GM12872 (cell line): Measurements from ENCODE around the gene IGF1R.

Source experiments
- TF ChIP-seq, protein P1 (sequence below): IDR thresholded peaks from 3 replicates; pipeline ENCODE4 v1.5.1; 2011; ENCODE audit warnings: low read depth, mild to moderate bottlenecking, low read length, moderate library complexity; ENCODE audit not compliant: insufficient read depth

IGF1R gene

DNA sequence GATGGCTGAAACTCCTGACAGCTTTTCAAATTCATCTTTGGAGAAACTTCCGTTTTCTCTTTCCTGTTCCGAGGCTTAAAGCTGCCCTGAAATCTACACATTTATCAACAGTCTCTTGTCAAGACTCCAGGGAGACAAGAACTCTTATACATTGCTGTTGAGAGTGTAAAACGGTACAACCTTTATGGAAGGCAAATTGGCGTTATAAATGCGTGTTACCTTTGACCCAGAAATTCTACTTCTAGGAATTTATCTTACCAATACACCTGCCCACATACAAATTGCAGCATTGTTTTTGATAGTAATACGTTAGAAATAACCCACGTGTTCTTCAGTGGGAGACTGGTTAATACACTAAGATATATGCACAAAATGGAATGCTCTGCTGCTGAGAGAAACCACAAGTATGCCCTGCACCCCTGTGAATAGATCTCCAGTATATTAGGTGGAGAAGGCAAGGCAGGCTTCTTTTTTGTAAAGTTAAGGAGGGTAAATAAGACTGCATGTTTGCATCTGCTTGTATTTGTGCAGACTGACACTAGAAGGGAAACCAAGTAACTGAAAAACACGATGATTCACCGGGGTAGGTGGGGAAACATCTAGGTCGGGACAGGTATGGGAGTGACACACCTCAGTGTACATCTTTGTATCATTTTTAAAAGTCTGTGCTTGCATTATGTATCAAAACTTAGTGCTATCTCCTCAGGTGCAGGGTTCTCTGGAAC is 97.5 kb downstream of the IGF1R start:
- TF ChIP-seq, protein P1, sequence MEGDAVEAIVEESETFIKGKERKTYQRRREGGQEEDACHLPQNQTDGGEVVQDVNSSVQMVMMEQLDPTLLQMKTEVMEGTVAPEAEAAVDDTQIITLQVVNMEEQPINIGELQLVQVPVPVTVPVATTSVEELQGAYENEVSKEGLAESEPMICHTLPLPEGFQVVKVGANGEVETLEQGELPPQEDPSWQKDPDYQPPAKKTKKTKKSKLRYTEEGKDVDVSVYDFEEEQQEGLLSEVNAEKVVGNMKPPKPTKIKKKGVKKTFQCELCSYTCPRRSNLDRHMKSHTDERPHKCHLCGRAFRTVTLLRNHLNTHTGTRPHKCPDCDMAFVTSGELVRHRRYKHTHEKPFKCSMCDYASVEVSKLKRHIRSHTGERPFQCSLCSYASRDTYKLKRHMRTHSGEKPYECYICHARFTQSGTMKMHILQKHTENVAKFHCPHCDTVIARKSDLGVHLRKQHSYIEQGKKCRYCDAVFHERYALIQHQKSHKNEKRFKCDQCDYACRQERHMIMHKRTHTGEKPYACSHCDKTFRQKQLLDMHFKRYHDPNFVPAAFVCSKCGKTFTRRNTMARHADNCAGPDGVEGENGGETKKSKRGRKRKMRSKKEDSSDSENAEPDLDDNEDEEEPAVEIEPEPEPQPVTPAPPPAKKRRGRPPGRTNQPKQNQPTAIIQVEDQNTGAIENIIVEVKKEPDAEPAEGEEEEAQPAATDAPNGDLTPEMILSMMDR = no peak

DNA sequence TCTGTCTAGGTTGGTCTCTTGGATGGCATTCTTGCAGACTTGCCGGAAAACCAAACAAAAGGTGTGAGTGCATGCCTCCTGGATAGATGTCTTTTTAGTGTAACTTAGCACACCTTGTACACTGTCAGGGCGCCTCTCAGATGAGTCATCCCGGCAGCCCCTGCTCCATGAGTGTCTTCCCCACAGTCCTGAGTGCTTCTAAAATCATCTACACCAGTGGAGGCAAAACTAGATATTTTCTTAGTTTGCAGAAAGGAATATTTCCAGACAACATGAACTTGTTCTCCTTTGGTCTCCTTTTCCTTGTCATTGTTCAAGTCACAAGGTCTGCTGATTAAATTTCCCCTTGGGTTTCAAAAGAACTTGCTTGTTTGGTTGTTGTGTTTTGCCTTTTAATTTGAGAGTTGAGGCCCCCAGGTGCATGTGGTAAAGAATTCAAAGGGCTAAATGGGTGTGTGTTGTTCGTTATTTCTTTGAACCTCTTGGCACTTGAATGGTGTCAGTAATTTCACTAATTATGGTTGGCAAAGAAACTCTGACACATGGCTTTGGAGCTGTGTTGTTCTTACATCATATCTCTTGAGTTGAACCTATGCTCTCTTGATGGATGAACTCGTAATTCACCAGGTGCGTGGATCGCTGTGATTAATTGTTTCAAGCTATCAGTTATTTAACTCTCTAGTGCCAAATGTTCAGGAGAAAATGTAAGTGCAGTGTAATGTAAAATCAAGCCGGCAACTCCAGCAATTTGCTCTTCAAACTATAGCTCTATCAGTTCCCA is 98.2 kb downstream of the IGF1R start:
- TF ChIP-seq, protein P1 = no peak

DNA sequence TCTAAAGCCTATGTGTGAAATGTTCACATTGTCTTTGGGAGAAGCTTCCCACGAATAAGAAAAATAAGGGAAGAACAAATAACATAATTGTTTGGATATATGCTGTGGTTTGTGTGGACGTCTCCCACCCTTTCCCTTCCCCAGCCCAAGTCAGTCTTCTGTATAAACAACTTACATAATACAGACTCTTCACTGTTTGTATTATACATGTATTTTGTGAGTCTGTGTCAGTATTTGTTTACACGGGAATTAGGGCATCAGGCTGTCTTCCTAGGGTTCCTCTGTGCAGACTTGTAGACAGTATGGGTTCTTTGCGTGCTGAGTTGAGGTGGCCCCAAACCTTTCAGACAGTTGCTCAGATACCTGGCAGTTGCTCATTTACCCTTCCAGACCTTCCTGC is 103.4 kb downstream of the IGF1R start:
- TF ChIP-seq, protein P1 = no peak

DNA sequence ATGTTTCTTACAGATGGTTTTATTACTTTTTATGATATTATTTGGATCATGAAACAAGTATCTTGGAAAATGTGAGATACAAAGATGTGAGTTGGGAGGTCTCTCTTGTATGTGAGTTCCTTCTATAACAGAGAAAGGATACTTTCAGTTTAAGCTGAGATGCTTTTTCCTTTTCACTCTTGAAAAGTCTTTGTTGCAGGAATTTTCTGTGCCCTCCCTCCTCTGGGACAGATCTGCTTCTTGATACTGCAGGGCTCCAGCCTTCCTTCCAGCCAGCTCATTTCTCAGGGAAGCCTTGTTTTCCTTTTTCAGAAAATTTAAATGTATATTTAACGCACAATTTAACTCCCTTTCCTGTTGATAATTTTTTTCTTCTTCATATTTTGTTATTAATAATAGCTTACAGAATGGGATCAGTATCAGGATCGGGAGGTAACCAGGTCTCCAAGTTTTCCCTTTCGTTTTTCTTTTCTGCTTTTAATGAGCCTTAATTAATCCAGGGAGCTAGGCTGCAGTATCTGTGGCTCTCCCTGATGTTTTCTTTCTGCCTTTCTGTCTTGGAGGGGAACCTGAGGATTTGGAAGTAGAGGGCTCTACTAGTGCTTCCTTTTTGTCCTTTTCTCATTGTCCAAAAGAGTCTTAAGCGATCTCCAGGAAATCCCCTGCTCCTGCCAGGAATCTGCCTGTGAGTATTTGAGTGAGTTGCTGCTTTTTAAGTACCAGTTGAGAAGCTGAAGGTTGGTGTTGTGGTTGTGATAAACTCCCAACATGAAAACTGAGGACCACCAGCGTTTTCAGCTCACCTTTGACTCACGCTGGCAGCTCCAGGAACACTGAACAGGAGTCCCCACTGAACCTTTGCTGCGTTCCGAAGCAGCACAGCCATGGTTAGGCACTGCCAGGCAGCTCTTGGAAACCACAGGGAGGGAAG is 105.7 kb downstream of the IGF1R start:
- TF ChIP-seq, protein P1 = no peak

DNA sequence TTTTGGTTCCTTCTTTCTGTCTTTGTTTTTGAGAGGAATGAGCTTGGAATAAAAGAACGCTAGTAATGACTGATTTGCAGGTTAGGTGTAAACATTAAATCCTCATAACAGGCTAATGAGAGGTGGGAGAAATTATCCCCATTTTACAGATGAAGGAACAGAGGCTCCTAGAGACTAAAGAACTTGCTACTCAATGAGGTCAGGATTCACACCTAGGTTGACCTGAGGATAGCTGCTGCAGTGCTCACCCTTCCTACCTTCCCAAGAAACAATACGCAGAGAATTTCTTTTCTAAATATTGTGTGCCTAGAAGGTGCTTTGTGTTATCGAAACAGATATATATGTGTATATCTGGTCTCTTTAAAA is 106.3 kb downstream of the IGF1R start:
- TF ChIP-seq, protein P1 = no peak

GRCh38 chr15:98755138-98755537 is 106.8 kb downstream of the IGF1R start:
- TF ChIP-seq, protein P1 = no peak

- TF ChIP-seq, protein P1 = no peak
Observed at GRCh38 chr15:98755781-98756180, 107.4 kb downstream of the IGF1R start.
